ENCODE results near the gene CA10.
A peak's percentile ranks its signal among the peaks of the same experiment; 100 is the strongest.

GRCh38 chr17:51764387-51764971 is 394.0 kb downstream of the CA10 start:
- TF ChIP-seq POLR2A (IDR thresholded peaks at IDR 0.05) = no peak
- TF ChIP-seq CTCF (IDR thresholded peaks at IDR 0.05) = peak; percentile 66 to 87 (median 78)

Data from heart left ventricle (tissue), 13 donors.